OCI-LY7 (cell line): ENCODE results near the gene RFC3.

ENCODE experiments used
- CTCF ChIP-seq: fragments of 200-600 bp; sonication (generic); conservative IDR thresholded peaks from 2 replicates; pipeline ENCODE4 v1.5.1; 2014; ENCODE audit warnings: mild to moderate bottlenecking, antibody characterized with exemption, low read length, moderate library complexity, mixed read lengths
- EZH2phosphoT487 ChIP-seq: fragments of 200-600 bp; sonication (generic); IDR thresholded peaks from 2 replicates; pipeline ENCODE4 v1.6.1; 2018; ENCODE audit warnings: low read depth, borderline replicate concordance, mild to moderate bottlenecking, mixed run types, antibody characterized with exemption, low read length, moderate library complexity, mixed read lengths

GRCh38 chr13:33806470-33807248 lies 11.3 kb upstream of the RFC3 start:
- TF ChIP-seq CTCF, result 0 out of 2 replicates have a peak, but pooled peaks have one; percentile 19
- TF ChIP-seq EZH2phosphoT487, result no peak
